Hepatocyte (in vitro differentiated cells): Measurements from ENCODE around the gene SYCN. TPM values are rescaled to one million over a fixed set of nuclear protein-coding genes. Genes with fewer than 3 reads are reported as not detected.
"Not testable (repeated sequence)": the region's sequence is repeated elsewhere in the genome, so short reads cannot be mapped to it uniquely, and the experiment has no call there.

Experiments used
- DNase-seq: peaks from one replicate; pipeline ENCODE4 v3.0.0-alpha.2; 2016; ENCODE audit warnings: low spot score
- H2AFZ ChIP-seq: fragments of 200-600 bp; sonication (generic); 2 replicates; pipeline ENCODE4 v1.6.0; 2016; ENCODE audit warnings: antibody characterized with exemption, mild to moderate bottlenecking
- H3K27ac ChIP-seq: fragments of 200-600 bp; sonication (generic); 2 replicates; pipeline ENCODE4 v1.5.1; 2016; ENCODE audit warnings: mild to moderate bottlenecking
- H3K27me3 ChIP-seq: fragments of 200-600 bp; sonication (generic); 2 replicates; pipeline ENCODE4 v1.6.1; 2016
- H3K36me3 ChIP-seq: fragments of 200-600 bp; sonication (generic); replicated peaks from 2 replicates; pipeline ENCODE4 v1.5.1; 2016; ENCODE audit warnings: low read depth; ENCODE audit not compliant: insufficient read depth
- H3K4me1 ChIP-seq: fragments of 200-600 bp; sonication (generic); 2 replicates; pipeline ENCODE4 v1.5.1; 2016; ENCODE audit warnings: mild to moderate bottlenecking, moderate library complexity; ENCODE audit not compliant: insufficient read depth
- H3K4me2 ChIP-seq: fragments of 200-600 bp; sonication (generic); 2 replicates; pipeline ENCODE4 v1.6.0; 2016
- H3K4me3 ChIP-seq: fragments of 200-600 bp; sonication (generic); 2 replicates; pipeline ENCODE4 v1.5.1; 2016; ENCODE audit warnings: mild to moderate bottlenecking
- H3K79me2 ChIP-seq: fragments of 200-600 bp; sonication (generic); 2 replicates; pipeline ENCODE4 v1.6.0; 2017; ENCODE audit warnings: mild to moderate bottlenecking
- H3K9me2 ChIP-seq: fragments of 200-600 bp; sonication (generic); replicated peaks from 2 replicates; pipeline ENCODE4 v1.6.0; 2017; ENCODE audit warnings: mild to moderate bottlenecking; ENCODE audit not compliant: insufficient read depth
- H3K9me3 ChIP-seq: fragments of 200-600 bp; sonication (generic); 2 replicates; pipeline ENCODE4 v1.5.1; 2016; ENCODE audit warnings: low read depth, mild to moderate bottlenecking
- H4K20me1 ChIP-seq: fragments of 200-600 bp; sonication (generic); 2 replicates; pipeline ENCODE4 v1.6.0; 2016; ENCODE audit warnings: mild to moderate bottlenecking; ENCODE audit not compliant: insufficient read depth, poor library complexity, severe bottlenecking
- CTCF ChIP-seq: fragments of 200-600 bp; sonication (generic); IDR thresholded peaks from 2 replicates; pipeline ENCODE4 v1.5.1; 2016; ENCODE audit warnings: antibody characterized with exemption, mild to moderate bottlenecking; ENCODE audit not compliant: poor library complexity
- EZH2 ChIP-seq: fragments of 200-600 bp; sonication (generic); IDR thresholded peaks from 2 replicates; pipeline ENCODE4 v1.6.1; 2016; ENCODE audit warnings: antibody characterized with exemption, mild to moderate bottlenecking, borderline replicate concordance
- EZH2phosphoT487 ChIP-seq: fragments of 200-600 bp; sonication (generic); IDR thresholded peaks from one replicate; pipeline ENCODE4 v1.6.1; 2018; ENCODE audit warnings: antibody characterized with exemption, mild to moderate bottlenecking, low read depth, moderate library complexity; ENCODE audit not compliant: unreplicated experiment, severe bottlenecking
- WGBS: methylation state at CpG from one replicate; pipeline ENCODE4 v1.1.6; 2016; ENCODE audit warnings: low lambda C conversion rate; ENCODE audit errors: missing lambda C conversion rate; 5-methylcytosine and 5-hydroxymethylcytosine counted together
- polyA plus RNA-seq: library from polyadenylated mRNA; unstranded; fragments of >200 nt; fragmentation: Nextera tagmentation; extraction: Ambion mirVana; gene quantifications from 2 replicates; pipeline ENCODE4 v1.2.1, GENCODE V29; 2016
- total RNA-seq: library from RNA; depleted of rRNA; stranded (reverse); fragments of >200 nt; gene quantifications from 2 replicates; pipeline ENCODE4 v1.2.3, GENCODE V29; 2014

Gene SYCN
- total and polyA plus RNA-seq, 2 experiments from 2014 or later = 0.37 to 2.5 TPM

DNA sequence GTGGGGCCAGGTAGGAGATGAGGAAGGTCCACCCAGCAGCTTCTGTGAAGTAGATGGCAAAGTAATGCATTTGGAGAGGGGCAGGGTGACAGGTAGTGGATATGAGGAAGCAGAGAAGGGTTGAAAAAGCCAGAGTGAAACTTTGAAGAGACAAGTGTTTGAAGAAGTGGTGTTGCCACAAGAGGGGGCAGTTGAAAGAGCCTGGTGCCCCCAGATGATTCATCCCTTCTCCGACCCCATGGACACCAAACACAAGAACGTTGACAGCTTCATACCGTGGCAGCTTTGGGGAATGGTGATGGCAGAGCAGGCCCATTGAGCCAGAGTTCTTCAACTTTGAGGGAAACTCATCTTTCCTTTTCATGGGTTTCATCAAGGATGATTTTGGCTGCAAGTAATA is 20.8 kb upstream of the SYCN start:
- WGBS = 25% methylated on average over 3 of the region's 3 CpGs
- no peaks in the 10 kb centered on the region for H3K79me2 ChIP-seq
- no peak overlapping the region for H3K27ac ChIP-seq
- TF ChIP-seq CTCF = no peak
- no peak for TF ChIP-seq EZH2phosphoT487
- TF ChIP-seq EZH2 = no peak
- H3K9me2 ChIP-seq = no peaks in the 10 kb centered on the region
- H3K4me3 ChIP-seq = no peak overlapping the region
- no peaks in the 10 kb centered on the region for H3K4me1 ChIP-seq
- no peaks in the 10 kb centered on the region for H3K9me3 ChIP-seq
- no peaks in the 10 kb centered on the region for H4K20me1 ChIP-seq
- DNase-seq = no peak
- peaks cover 4% of the 10 kb centered on the region for H3K27me3 ChIP-seq
- no peak overlapping the region for H3K4me2 ChIP-seq
- no peaks in the 10 kb centered on the region for H3K36me3 ChIP-seq
- H2AFZ ChIP-seq = no peak overlapping the region

GRCh38 chr19:39223703-39224279 is 19.7 kb upstream of the SYCN start:
- Histone ChIP-seq H3K4me3 (no peak overlapping the region), H3K79me2 (no peaks in the 10 kb centered on the region), H3K9me3 (no peaks in the 10 kb centered on the region), H2AFZ (no peak overlapping the region), H3K9me2 (no peaks in the 10 kb centered on the region), H3K27me3 (peaks cover 4% of the 10 kb centered on the region), H3K36me3 (no peaks in the 10 kb centered on the region), H3K4me1 (no peaks in the 10 kb centered on the region), H4K20me1 (no peaks in the 10 kb centered on the region), H3K4me2 (no peak overlapping the region), H3K27ac (no peak overlapping the region)
- no peak for TF ChIP-seq EZH2phosphoT487
- no peak for TF ChIP-seq EZH2
- no peak for TF ChIP-seq CTCF
- WGBS = 20% methylated on average over 4 of the region's 4 CpGs
- DNase-seq = peak; percentile 65

- not testable (repeated sequence) for H3K9me2 ChIP-seq, H3K27me3 ChIP-seq, H4K20me1 ChIP-seq, DNase-seq, H3K36me3 ChIP-seq, H3K4me3 ChIP-seq, H3K27ac ChIP-seq, H2AFZ ChIP-seq, H3K79me2 ChIP-seq, H3K9me3 ChIP-seq, H3K4me1 ChIP-seq, H3K4me2 ChIP-seq
- WGBS = 78% methylated on average over 10 of the region's 10 CpGs
Observed at GRCh38 chr19:39219108-39219507, 15.0 kb upstream of the SYCN start.

- Histone ChIP-seq H3K4me2 (no peak overlapping the region), H4K20me1 (no peaks in the 10 kb centered on the region), H3K9me3 (no peaks in the 10 kb centered on the region), H3K9me2 (no peaks in the 10 kb centered on the region), H3K4me3 (no peak overlapping the region), H2AFZ (no peak overlapping the region), H3K4me1 (no peaks in the 10 kb centered on the region), H3K79me2 (no peaks in the 10 kb centered on the region), H3K27me3 (no peaks in the 10 kb centered on the region), H3K27ac (no peak overlapping the region), H3K36me3 (no peaks in the 10 kb centered on the region)
- TF ChIP-seq CTCF (no peak), EZH2 (no peak), EZH2phosphoT487 (no peak)
- no peak for DNase-seq
- WGBS = 86% methylated on average over 13 of the region's 15 CpGs
Observed at GRCh38 chr19:39218230-39219007, 14.4 kb upstream of the SYCN start.
